ENCODE results near the gene EXOC3L1.
A peak's percentile ranks its signal among the peaks of the same experiment; 100 is the strongest.

Gene EXOC3L1

GRCh38 chr16:67196881-67197280 lies 6.9 kb upstream of the EXOC3L1 start:
- Histone ChIP-seq H3K4me1 (ENCODE audit: control insufficient read depth in 2 of 2, insufficient read depth in 2 of 2, low read length in 2 of 2) (peaks cover 30 to 34% of the 10 kb centered on the region in 2 donors), H3K27me3 (ENCODE audit: control insufficient read depth in 2 of 2, insufficient read depth in 2 of 2, low read length in 2 of 2) (no peaks in the 10 kb centered on the region), H3K9me3 (ENCODE audit: control insufficient read depth in 2 of 2, low read length in 2 of 2) (no peaks in the 10 kb centered on the region), H3K4me3 (ENCODE audit: low read length in 2 of 2) (no peak overlapping the region), H3K27ac (ENCODE audit: low read depth in 2 of 2, low read length in 2 of 2) (no peak overlapping the region), H3K9ac (ENCODE audit: low read depth in 1 of 2, low read length in 2 of 2) (no peak overlapping the region), H3K36me3 (ENCODE audit: control insufficient read depth in 2 of 2, insufficient read depth in 2 of 2, low read length in 2 of 2) (peaks cover 48 to 59% of the 10 kb centered on the region in 2 donors)

- Histone ChIP-seq H3K4me1 (ENCODE audit: control insufficient read depth in 2 of 2, insufficient read depth in 2 of 2, low read length in 2 of 2) (peaks cover 38 to 40% of the 10 kb centered on the region in 2 donors), H3K4me3 (ENCODE audit: low read length in 2 of 2) (no peak overlapping the region), H3K27me3 (ENCODE audit: control insufficient read depth in 2 of 2, insufficient read depth in 2 of 2, low read length in 2 of 2) (no peaks in the 10 kb centered on the region), H3K27ac (ENCODE audit: low read depth in 2 of 2, low read length in 2 of 2) (no peak overlapping the region), H3K9ac (ENCODE audit: low read depth in 1 of 2, low read length in 2 of 2) (no peak overlapping the region), H3K9me3 (ENCODE audit: control insufficient read depth in 2 of 2, low read length in 2 of 2) (no peaks in the 10 kb centered on the region), H3K36me3 (ENCODE audit: control insufficient read depth in 2 of 2, insufficient read depth in 2 of 2, low read length in 2 of 2) (peaks cover 40 to 51% of the 10 kb centered on the region in 2 donors)
Observed at GRCh38 chr16:67195676-67196075, 5.7 kb upstream of the EXOC3L1 start.

GRCh38 chr16:67194260-67194659 lies 4.3 kb upstream of the EXOC3L1 start:
- no peak overlapping the region for H3K9ac ChIP-seq (ENCODE audit: low read depth in 1 of 2, low read length in 2 of 2)
- peaks cover 40 to 42% of the 10 kb centered on the region in 2 donors for H3K4me1 ChIP-seq (ENCODE audit: control insufficient read depth in 2 of 2, insufficient read depth in 2 of 2, low read length in 2 of 2)
- no peaks in the 10 kb centered on the region for H3K27me3 ChIP-seq (ENCODE audit: control insufficient read depth in 2 of 2, insufficient read depth in 2 of 2, low read length in 2 of 2)
- H3K4me3 ChIP-seq (ENCODE audit: low read length in 2 of 2) = no peak overlapping the region
- H3K27ac ChIP-seq (ENCODE audit: low read depth in 2 of 2, low read length in 2 of 2) = no peak overlapping the region
- peaks cover 40 to 49% of the 10 kb centered on the region in 2 donors for H3K36me3 ChIP-seq (ENCODE audit: control insufficient read depth in 2 of 2, insufficient read depth in 2 of 2, low read length in 2 of 2)
- no peaks in the 10 kb centered on the region for H3K9me3 ChIP-seq (ENCODE audit: control insufficient read depth in 2 of 2, low read length in 2 of 2)

GRCh38 chr16:67193536-67193935 lies 3.6 kb upstream of the EXOC3L1 start:
- no peaks in the 10 kb centered on the region for H3K27me3 ChIP-seq (ENCODE audit: control insufficient read depth in 2 of 2, insufficient read depth in 2 of 2, low read length in 2 of 2)
- H3K36me3 ChIP-seq (ENCODE audit: control insufficient read depth in 2 of 2, insufficient read depth in 2 of 2, low read length in 2 of 2) = peaks cover 40 to 49% of the 10 kb centered on the region in 2 donors
- H3K27ac ChIP-seq (ENCODE audit: low read depth in 2 of 2, low read length in 2 of 2) = no peak overlapping the region
- H3K9me3 ChIP-seq (ENCODE audit: control insufficient read depth in 2 of 2, low read length in 2 of 2) = no peaks in the 10 kb centered on the region
- H3K4me3 ChIP-seq (ENCODE audit: low read length in 2 of 2) = peak overlapping the region in 1 of 2 donors; percentile 97
- peak overlapping the region; percentile 87 to 93 for H3K9ac ChIP-seq (ENCODE audit: low read depth in 1 of 2, low read length in 2 of 2)
- peaks cover 38 to 39% of the 10 kb centered on the region in 2 donors for H3K4me1 ChIP-seq (ENCODE audit: control insufficient read depth in 2 of 2, insufficient read depth in 2 of 2, low read length in 2 of 2)

- Histone ChIP-seq H3K36me3 (ENCODE audit: control insufficient read depth in 2 of 2, insufficient read depth in 2 of 2, low read length in 2 of 2) (peaks cover 37 to 44% of the 10 kb centered on the region in 2 donors), H3K4me3 (ENCODE audit: low read length in 2 of 2) (peak overlapping the region; percentile 90 to 97), H3K4me1 (ENCODE audit: control insufficient read depth in 2 of 2, insufficient read depth in 2 of 2, low read length in 2 of 2) (peaks cover 31 to 32% of the 10 kb centered on the region in 2 donors), H3K27ac (ENCODE audit: low read depth in 2 of 2, low read length in 2 of 2) (no peak overlapping the region), H3K9me3 (ENCODE audit: control insufficient read depth in 2 of 2, low read length in 2 of 2) (no peaks in the 10 kb centered on the region), H3K27me3 (ENCODE audit: control insufficient read depth in 2 of 2, insufficient read depth in 2 of 2, low read length in 2 of 2) (no peaks in the 10 kb centered on the region), H3K9ac (ENCODE audit: low read depth in 1 of 2, low read length in 2 of 2) (peak overlapping the region; percentile 87 to 93)
Observed at GRCh38 chr16:67192781-67193361, 2.9 kb upstream of the EXOC3L1 start.

GRCh38 chr16:67191995-67192681 lies 2.2 kb upstream of the EXOC3L1 start, which contains the start of gene E2F4:
Gene E2F4, plus strand, starts transcription at chr16:67192155. Its CDS starts 73 bp downstream, at chr16:67192228.
- Histone ChIP-seq H3K9ac (ENCODE audit: low read depth in 1 of 2, low read length in 2 of 2) (peak within 1 kb of the TSS; percentile 87 to 93), H3K27me3 (ENCODE audit: control insufficient read depth in 2 of 2, insufficient read depth in 2 of 2, low read length in 2 of 2) (no peaks in the 10 kb centered on the region), H3K4me1 (ENCODE audit: control insufficient read depth in 2 of 2, insufficient read depth in 2 of 2, low read length in 2 of 2) (peaks cover 26 to 28% of the 10 kb centered on the region in 2 donors), H3K9me3 (ENCODE audit: control insufficient read depth in 2 of 2, low read length in 2 of 2) (no peaks in the 10 kb centered on the region), H3K4me3 (ENCODE audit: low read length in 2 of 2) (peak within 1 kb of the TSS; percentile 90 to 97), H3K36me3 (ENCODE audit: control insufficient read depth in 2 of 2, insufficient read depth in 2 of 2, low read length in 2 of 2) (peaks cover 30 to 37% of the 10 kb centered on the region in 2 donors), H3K27ac (ENCODE audit: low read depth in 2 of 2, low read length in 2 of 2) (peak within 1 kb of the TSS; percentile 37 to 67)

- Histone ChIP-seq H3K27me3 (ENCODE audit: control insufficient read depth in 2 of 2, insufficient read depth in 2 of 2, low read length in 2 of 2) (no peaks in the 10 kb centered on the region), H3K4me1 (ENCODE audit: control insufficient read depth in 2 of 2, insufficient read depth in 2 of 2, low read length in 2 of 2) (peaks cover 26 to 28% of the 10 kb centered on the region in 2 donors), H3K4me3 (ENCODE audit: low read length in 2 of 2) (peak overlapping the region; percentile 57 to 90), H3K27ac (ENCODE audit: low read depth in 2 of 2, low read length in 2 of 2) (no peak overlapping the region), H3K36me3 (ENCODE audit: control insufficient read depth in 2 of 2, insufficient read depth in 2 of 2, low read length in 2 of 2) (peaks cover 24 to 30% of the 10 kb centered on the region in 2 donors), H3K9me3 (ENCODE audit: control insufficient read depth in 2 of 2, low read length in 2 of 2) (no peaks in the 10 kb centered on the region), H3K9ac (ENCODE audit: low read depth in 1 of 2, low read length in 2 of 2) (no peak overlapping the region)
Observed at GRCh38 chr16:67191411-67191994, 1.6 kb upstream of the EXOC3L1 start.

- Histone ChIP-seq H3K4me3 (ENCODE audit: low read length in 2 of 2) (no peak overlapping the region), H3K9ac (ENCODE audit: low read depth in 1 of 2, low read length in 2 of 2) (no peak overlapping the region), H3K27ac (ENCODE audit: low read depth in 2 of 2, low read length in 2 of 2) (no peak overlapping the region), H3K4me1 (ENCODE audit: control insufficient read depth in 2 of 2, insufficient read depth in 2 of 2, low read length in 2 of 2) (peaks cover 28% of the 10 kb centered on the region in 2 donors), H3K27me3 (ENCODE audit: control insufficient read depth in 2 of 2, insufficient read depth in 2 of 2, low read length in 2 of 2) (peaks cover 0 to 2% of the 10 kb centered on the region in 2 donors), H3K36me3 (ENCODE audit: control insufficient read depth in 2 of 2, insufficient read depth in 2 of 2, low read length in 2 of 2) (peaks cover 16 to 23% of the 10 kb centered on the region in 2 donors), H3K9me3 (ENCODE audit: control insufficient read depth in 2 of 2, low read length in 2 of 2) (no peaks in the 10 kb centered on the region)
Observed at GRCh38 chr16:67190448-67191399, 788 bp upstream of the EXOC3L1 start.

GRCh38 chr16:67188798-67189197 lies 1.1 kb downstream of the EXOC3L1 start:
- H3K36me3 ChIP-seq (ENCODE audit: control insufficient read depth in 2 of 2, insufficient read depth in 2 of 2, low read length in 2 of 2) = peaks cover 3 to 6% of the 10 kb centered on the region in 2 donors
- peaks cover 0 to 2% of the 10 kb centered on the region in 2 donors for H3K27me3 ChIP-seq (ENCODE audit: control insufficient read depth in 2 of 2, insufficient read depth in 2 of 2, low read length in 2 of 2)
- H3K4me3 ChIP-seq (ENCODE audit: low read length in 2 of 2) = no peak overlapping the region
- no peak overlapping the region for H3K27ac ChIP-seq (ENCODE audit: low read depth in 2 of 2, low read length in 2 of 2)
- H3K4me1 ChIP-seq (ENCODE audit: control insufficient read depth in 2 of 2, insufficient read depth in 2 of 2, low read length in 2 of 2) = peaks cover 41 to 42% of the 10 kb centered on the region in 2 donors
- H3K9ac ChIP-seq (ENCODE audit: low read depth in 1 of 2, low read length in 2 of 2) = no peak overlapping the region
- no peaks in the 10 kb centered on the region for H3K9me3 ChIP-seq (ENCODE audit: control insufficient read depth in 2 of 2, low read length in 2 of 2)

Data from mucosa of rectum (tissue), 2 donors.